ENCODE data around the gene SNRPD1. TPM values are rescaled to one million over a fixed set of nuclear protein-coding genes. Genes with fewer than 3 reads are reported as not detected.

The SNRPD1 gene
- total and polyA plus RNA-seq, 2 of the 8 experiments (the other 6 are each of a cell fraction or from before 2014, with no cell fraction given) = 59.6 to 180 TPM

GRCh38 chr18:21656402-21656801, 44.3 kb downstream of the SNRPD1 start:
- H2BK120ac ChIP-seq (replicated peaks; ENCODE audit: low read depth, low read length) = no peak overlapping the region
- H3K23ac ChIP-seq (ENCODE audit: insufficient read length) = no peak overlapping the region
- H3K9ac ChIP-seq (replicated peaks in 1 of 4; ENCODE audit: extremely low read depth in 1 of 4, low read depth in 3 of 4, low read length in 3 of 4) = no peak overlapping the region
- no peak overlapping the region for H2BK5ac ChIP-seq (ENCODE audit: low read depth, low read length)
- ChIA-PET CTCF (ENCODE audit: partially characterized antibody) (no interaction called here), POLR2A (ENCODE audit: partially characterized antibody) (no interaction called here)
- H2BK20ac ChIP-seq (ENCODE audit: low read length) = no peak overlapping the region
- no peak overlapping the region for H3K56ac ChIP-seq (replicated peaks; ENCODE audit: insufficient read length, low read depth, low read length)
- H2AFZ ChIP-seq (ENCODE audit: low read length) = no peak overlapping the region
- no peaks in the 10 kb centered on the region for H4K20me1 ChIP-seq (replicated peaks in 1 of 2; ENCODE audit: control insufficient read depth in 1 of 2, insufficient read depth in 2 of 2, low read length in 2 of 2)
- no peak overlapping the region for H3K4ac ChIP-seq (replicated peaks; ENCODE audit: insufficient read length, low read depth, low read length)
- no peak overlapping the region for H4K91ac ChIP-seq (replicated peaks; ENCODE audit: insufficient read length, low read length)
- no peak overlapping the region for H3K4me3 ChIP-seq (ENCODE audit: extremely low read depth in 1 of 4, insufficient read depth in 2 of 4, low read depth in 3 of 4, low read length in 4 of 4)
- no peak overlapping the region for H4K8ac ChIP-seq (ENCODE audit: extremely low read depth, insufficient read depth, low read length)
- H3K4me2 ChIP-seq (ENCODE audit: insufficient read depth in 1 of 2, low read depth in 2 of 2, low read length in 2 of 2) = no peak overlapping the region
- H3K4me1 ChIP-seq (replicated peaks in 1 of 4; ENCODE audit: control insufficient read depth in 3 of 4, insufficient read depth in 4 of 4, low read length in 3 of 4) = no peaks in the 10 kb centered on the region
- H3K18ac ChIP-seq (ENCODE audit: extremely low read depth, low read length) = no peak overlapping the region
- no peak overlapping the region for H3K27ac ChIP-seq (ENCODE audit: low read depth, low read length)
- H2BK12ac ChIP-seq (ENCODE audit: low read depth, low read length) = no peak overlapping the region
- DNase-seq (ENCODE audit: low read depth in 1 of 2, low spot score in 2 of 2) = no peak
- no peaks in the 10 kb centered on the region for H3K27me3 ChIP-seq (replicated peaks in 1 of 4; ENCODE audit: control insufficient read depth in 3 of 4, extremely low read depth in 1 of 4, insufficient read depth in 3 of 4, low read length in 3 of 4)
- no peaks in the 10 kb centered on the region for H3K79me2 ChIP-seq (ENCODE audit: control insufficient read depth in 1 of 2, insufficient read depth in 2 of 2, low read length in 2 of 2)
- H3K36me3 ChIP-seq (ENCODE audit: control insufficient read depth in 2 of 4, insufficient read depth in 4 of 4, low read length in 3 of 4) = no peaks in the 10 kb centered on the region
- H2AK5ac ChIP-seq (ENCODE audit: low read depth, low read length) = no peak overlapping the region
- H2BK15ac ChIP-seq (ENCODE audit: low read length) = no peak overlapping the region
- H4K5ac ChIP-seq (ENCODE audit: insufficient read length, low read depth, low read length) = no peak overlapping the region
- H3K79me1 ChIP-seq (ENCODE audit: low read depth, low read length) = no peaks in the 10 kb centered on the region
- H3K9me3 ChIP-seq (ENCODE audit: insufficient read depth in 2 of 2, low read depth in 1 of 2, low read length in 1 of 2) = no peaks in the 10 kb centered on the region
- no peak overlapping the region for H3K14ac ChIP-seq (ENCODE audit: insufficient read length)
- H3K23me2 ChIP-seq (ENCODE audit: low read depth, low read length) = no peaks in the 10 kb centered on the region
- FAIRE-seq = no peak
- TF ChIP-seq CHD2 (IDR thresholded peaks at IDR 0.05; ENCODE audit: low read length) (no peak), RNF2 (IDR thresholded peaks at IDR 0.05; ENCODE audit: borderline replicate concordance, low read depth, low read length, missing control alignments, poor library complexity, severe bottlenecking) (no peak), RBBP5 (IDR thresholded peaks at IDR 0.05; ENCODE audit: borderline replicate concordance, low read depth, low read length) (no peak), USF2 (IDR thresholded peaks at IDR 0.05; ENCODE audit: low read length) (no peak), ATF2 (IDR thresholded peaks at IDR 0.05; ENCODE audit: low read length) (no peak), PHF8 (conservative IDR thresholded peaks at IDR 0.05; ENCODE audit: low read depth, low read length) (no peak), POU5F1 (IDR thresholded peaks at IDR 0.05; ENCODE audit: low read depth, low read length) (no peak), CHD1 (IDR thresholded peaks at IDR 0.05; ENCODE audit: low read depth, low read length) (no peak), BCL11A (IDR thresholded peaks at IDR 0.05; ENCODE audit: low read depth in 2 of 2, low read length in 2 of 2) (no peak), POLR2AphosphoS5 (IDR thresholded peaks at IDR 0.05; ENCODE audit: low read depth, low read length) (no peak), NANOG (IDR thresholded peaks at IDR 0.05; ENCODE audit: insufficient read depth, low read depth, low read length, poor library complexity, severe bottlenecking) (no peak), SIRT6 (IDR thresholded peaks at IDR 0.05; ENCODE audit: low read length) (no peak), ZNF274 (IDR thresholded peaks at IDR 0.05; ENCODE audit: borderline replicate concordance, extremely low read depth, low read length) (no peak)

All from H1 (cell line).